GM23338 (cell line): ENCODE measurements around the gene APOC1. TPM values are rescaled to one million over a fixed set of nuclear protein-coding genes. Genes with fewer than 3 reads are reported as not detected.

Experiments
- ATAC-seq: fragments of 200-7000 bp; cut with Tn5 transposase; 3 replicates; pipeline ENCODE4 v1.9.1; 2020
- DNase-seq: peaks from one replicate; pipeline ENCODE4 v3.0.0-alpha.2; 2015; ENCODE audit warnings: low spot score
- H2AFZ ChIP-seq: fragments of 200-600 bp; sonication (generic); 2 replicates; pipeline ENCODE4 v1.8.0; 2016; ENCODE audit warnings: antibody characterized with exemption, mild to moderate bottlenecking, moderate library complexity
- H3F3A ChIP-seq: fragments of 200-600 bp; sonication (generic); replicated peaks from 2 replicates; pipeline ENCODE4 v1.8.0; 2017; ENCODE audit warnings: antibody characterized with exemption, mixed run types, low read depth
- H3K27ac ChIP-seq: fragments of 200-600 bp; sonication (generic); 2 replicates; pipeline ENCODE4 v1.6.1; 2016; ENCODE audit warnings: low read depth
- H3K27me3 ChIP-seq: fragments of 200-600 bp; sonication (generic); 2 replicates; pipeline ENCODE4 v1.8.0; 2016; ENCODE audit warnings: mild to moderate bottlenecking, mixed run types, moderate library complexity; ENCODE audit not compliant: insufficient read depth
- H3K36me3 ChIP-seq: fragments of 200-600 bp; sonication (generic); 2 replicates; pipeline ENCODE4 v1.8.0; 2016; ENCODE audit warnings: mild to moderate bottlenecking; ENCODE audit not compliant: insufficient read depth
- H3K4me1 ChIP-seq: fragments of 200-600 bp; sonication (generic); 2 replicates; pipeline ENCODE4 v1.8.0; 2016; ENCODE audit warnings: mild to moderate bottlenecking, moderate library complexity; ENCODE audit not compliant: insufficient read depth
- H3K4me2 ChIP-seq: fragments of 200-600 bp; sonication (generic); 2 replicates; pipeline ENCODE4 v1.7.1; 2017; ENCODE audit warnings: mixed run types
- H3K4me3 ChIP-seq: fragments of 200-600 bp; sonication (generic); 2 replicates; pipeline ENCODE4 v1.6.1; 2016; ENCODE audit warnings: mixed run types
- H3K79me2 ChIP-seq: fragments of 200-600 bp; sonication (generic); replicated peaks from 2 replicates; pipeline ENCODE4 v1.8.0; 2017; ENCODE audit warnings: mild to moderate bottlenecking; ENCODE audit not compliant: insufficient read depth
- H3K9me2 ChIP-seq: fragments of 200-600 bp; sonication (generic); 2 replicates; pipeline ENCODE4 v1.8.0; 2017; ENCODE audit not compliant: insufficient read depth
- H4K20me1 ChIP-seq: fragments of 200-600 bp; sonication (generic); replicated peaks from 2 replicates; pipeline ENCODE4 v1.8.0; 2017; ENCODE audit warnings: mild to moderate bottlenecking; ENCODE audit not compliant: insufficient read depth
- H3K27ac Mint-ChIP-seq: 2 replicates; pipeline ENCODE4 v1.8.0; 2020; ENCODE audit warnings: inconsistent platforms, mild to moderate bottlenecking, moderate library complexity, mixed read lengths
- H3K27me3 Mint-ChIP-seq: 3 replicates; pipeline ENCODE4 v1.8.0; 2022; ENCODE audit warnings: low read depth, mild to moderate bottlenecking, moderate library complexity, mixed read lengths, inconsistent platforms; ENCODE audit not compliant: insufficient read depth, poor library complexity
- H3K36me3 Mint-ChIP-seq: 3 replicates; pipeline ENCODE4 v1.8.0; 2021; ENCODE audit warnings: low read depth, mild to moderate bottlenecking, inconsistent platforms, moderate library complexity, mixed read lengths
- H3K4me1 Mint-ChIP-seq: 3 replicates; pipeline ENCODE4 v1.8.0; 2020; ENCODE audit warnings: mild to moderate bottlenecking, inconsistent platforms, mixed read lengths
- H3K4me3 Mint-ChIP-seq: 3 replicates; pipeline ENCODE4 v1.8.0; 2021; ENCODE audit warnings: moderate library complexity, mild to moderate bottlenecking, inconsistent platforms, mixed read lengths
- H3K9me3 Mint-ChIP-seq: 3 replicates; pipeline ENCODE4 v1.8.0; 2020; ENCODE audit warnings: moderate library complexity, mild to moderate bottlenecking, inconsistent platforms, mixed read lengths
- CREB1 ChIP-seq: fragments of 250-450 bp; sonication (Bioruptor Pico); IDR thresholded peaks from 2 replicates; pipeline ENCODE4 v1.5.0; 2020; ENCODE audit warnings: low read depth, mild to moderate bottlenecking, moderate library complexity
- EZH2 ChIP-seq: fragments of 200-600 bp; sonication (generic); IDR thresholded peaks from one replicate; pipeline ENCODE4 v1.8.0; 2017; ENCODE audit warnings: antibody characterized with exemption, mild to moderate bottlenecking, low read depth; ENCODE audit not compliant: unreplicated experiment
- EZH2phosphoT487 ChIP-seq: fragments of 200-600 bp; sonication (generic); IDR thresholded peaks from one replicate; pipeline ENCODE4 v1.8.1; 2018; ENCODE audit warnings: antibody characterized with exemption; ENCODE audit not compliant: unreplicated experiment
- JUNB ChIP-seq: IDR thresholded peaks from one replicate; pipeline ENCODE4 v1.6.1; 2016; ENCODE audit warnings: antibody characterized with exemption; ENCODE audit not compliant: unreplicated experiment
- NANOG ChIP-seq: IDR thresholded peaks from 2 replicates; pipeline ENCODE4 v1.6.1; 2016; ENCODE audit warnings: antibody characterized with exemption, borderline replicate concordance
- POLR2AphosphoS5 ChIP-seq: IDR thresholded peaks from 2 replicates; pipeline ENCODE4 v1.6.1; 2016; ENCODE audit warnings: antibody characterized with exemption, low read depth
- STAT1 ChIP-seq: IDR thresholded peaks from one replicate; pipeline ENCODE4 v1.6.1; 2016; ENCODE audit warnings: antibody characterized with exemption; ENCODE audit not compliant: unreplicated experiment
- ZNF114 ChIP-seq: fragments of 250-450 bp; sonication (Bioruptor Pico); IDR thresholded peaks from 2 replicates; pipeline ENCODE4 v1.5.0; 2020; ENCODE audit warnings: mild to moderate bottlenecking, moderate library complexity
- ZNF331 ChIP-seq: fragments of 250-450 bp; sonication (Bioruptor Pico); IDR thresholded peaks from 2 replicates; pipeline ENCODE4 v1.5.0; 2020; ENCODE audit warnings: low read depth, mild to moderate bottlenecking, moderate library complexity
- polyA plus RNA-seq: library from polyadenylated mRNA; unstranded; fragments of >200 nt; fragmentation: Nextera tagmentation; extraction: Ambion mirVana; gene quantifications from 2 replicates; pipeline ENCODE4 v1.2.1, GENCODE V29; 2016
- total RNA-seq: library from RNA; depleted of rRNA; stranded (reverse); fragments of >200 nt; shearing (Covaris generic); gene quantifications from 2 replicates; pipeline ENCODE4 v1.2.3, GENCODE V29; 2014
- TF ChIP-seq, protein P1 (sequence below): fragments of 250-450 bp; sonication (Bioruptor Pico); IDR thresholded peaks from 2 replicates; pipeline ENCODE4 v1.5.0; 2020; ENCODE audit warnings: mild to moderate bottlenecking, moderate library complexity
- TF ChIP-seq, protein P2 (sequence below), 2 experiments: fragments of 200-600 bp in 1 of 2; sonication (generic) in 1 of 2; conservative IDR thresholded peaks; 2 replicates each; pipeline versions ENCODE4 v1.5.1 to v1.6.1; 2016 to 2017; ENCODE audit warnings: antibody characterized with exemption in 2 of 2, low read depth in 2 of 2, mild to moderate bottlenecking in 2 of 2, moderate library complexity in 1 of 2
- TF ChIP-seq, protein P3 (sequence below): IDR thresholded peaks from one replicate; pipeline ENCODE4 v1.6.1; 2018; ENCODE audit warnings: antibody characterized with exemption; ENCODE audit not compliant: unreplicated experiment
- TF ChIP-seq, protein P4 (sequence below): IDR thresholded peaks from 2 replicates; pipeline ENCODE4 v1.6.1; 2016; ENCODE audit warnings: antibody characterized with exemption

Gene APOC1
- total and polyA plus RNA-seq, 2 experiments from 2014 or later = 26.8 to 221 TPM

DNA sequence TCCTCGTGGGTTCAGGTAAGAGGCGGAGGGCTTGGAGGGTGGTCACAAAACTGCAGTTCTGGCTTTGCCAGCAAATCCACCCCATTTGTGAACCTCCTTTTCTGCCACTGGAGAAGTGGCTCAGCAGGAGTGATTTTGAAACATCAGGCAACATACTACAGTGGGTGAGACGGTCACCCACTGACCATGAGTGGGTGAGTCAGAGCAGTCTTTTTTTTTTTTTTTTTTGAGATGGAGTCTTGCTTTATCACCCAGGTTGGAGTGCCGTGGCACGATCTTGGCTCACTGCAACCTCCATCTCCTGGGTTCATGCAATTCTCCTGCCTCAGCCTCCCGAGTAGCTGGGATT lies 20.4 kb upstream of the APOC1 start:
- H3K27ac ChIP-seq = no peak overlapping the region
- Mint-ChIP-seq H3K4me1 (peaks cover 22% of the 10 kb centered on the region), H3K9me3 (peaks cover 3% of the 10 kb centered on the region; the same call in 2 of the 3 replicates), H3K27me3 (peaks cover 23% of the 10 kb centered on the region), H3K27ac (no peak overlapping the region), H3K36me3 (peaks cover 78% of the 10 kb centered on the region), H3K4me3 (no peak overlapping the region)
- no peak for DNase-seq
- no peak overlapping the region for H3K4me3 ChIP-seq
- peaks cover 45% of the 10 kb centered on the region for H3K79me2 ChIP-seq
- H4K20me1 ChIP-seq = peaks cover 46% of the 10 kb centered on the region
- H3K4me2 ChIP-seq = no peak overlapping the region
- no peaks in the 10 kb centered on the region for H3K27me3 ChIP-seq
- peaks cover 9% of the 10 kb centered on the region; the same call in 1 of the 2 replicates for H3K4me1 ChIP-seq
- H3K36me3 ChIP-seq = peaks cover 43% of the 10 kb centered on the region
- H3K9me2 ChIP-seq = no peaks in the 10 kb centered on the region
- TF ChIP-seq POLR2AphosphoS5 = no peak
- TF ChIP-seq, protein P1, sequence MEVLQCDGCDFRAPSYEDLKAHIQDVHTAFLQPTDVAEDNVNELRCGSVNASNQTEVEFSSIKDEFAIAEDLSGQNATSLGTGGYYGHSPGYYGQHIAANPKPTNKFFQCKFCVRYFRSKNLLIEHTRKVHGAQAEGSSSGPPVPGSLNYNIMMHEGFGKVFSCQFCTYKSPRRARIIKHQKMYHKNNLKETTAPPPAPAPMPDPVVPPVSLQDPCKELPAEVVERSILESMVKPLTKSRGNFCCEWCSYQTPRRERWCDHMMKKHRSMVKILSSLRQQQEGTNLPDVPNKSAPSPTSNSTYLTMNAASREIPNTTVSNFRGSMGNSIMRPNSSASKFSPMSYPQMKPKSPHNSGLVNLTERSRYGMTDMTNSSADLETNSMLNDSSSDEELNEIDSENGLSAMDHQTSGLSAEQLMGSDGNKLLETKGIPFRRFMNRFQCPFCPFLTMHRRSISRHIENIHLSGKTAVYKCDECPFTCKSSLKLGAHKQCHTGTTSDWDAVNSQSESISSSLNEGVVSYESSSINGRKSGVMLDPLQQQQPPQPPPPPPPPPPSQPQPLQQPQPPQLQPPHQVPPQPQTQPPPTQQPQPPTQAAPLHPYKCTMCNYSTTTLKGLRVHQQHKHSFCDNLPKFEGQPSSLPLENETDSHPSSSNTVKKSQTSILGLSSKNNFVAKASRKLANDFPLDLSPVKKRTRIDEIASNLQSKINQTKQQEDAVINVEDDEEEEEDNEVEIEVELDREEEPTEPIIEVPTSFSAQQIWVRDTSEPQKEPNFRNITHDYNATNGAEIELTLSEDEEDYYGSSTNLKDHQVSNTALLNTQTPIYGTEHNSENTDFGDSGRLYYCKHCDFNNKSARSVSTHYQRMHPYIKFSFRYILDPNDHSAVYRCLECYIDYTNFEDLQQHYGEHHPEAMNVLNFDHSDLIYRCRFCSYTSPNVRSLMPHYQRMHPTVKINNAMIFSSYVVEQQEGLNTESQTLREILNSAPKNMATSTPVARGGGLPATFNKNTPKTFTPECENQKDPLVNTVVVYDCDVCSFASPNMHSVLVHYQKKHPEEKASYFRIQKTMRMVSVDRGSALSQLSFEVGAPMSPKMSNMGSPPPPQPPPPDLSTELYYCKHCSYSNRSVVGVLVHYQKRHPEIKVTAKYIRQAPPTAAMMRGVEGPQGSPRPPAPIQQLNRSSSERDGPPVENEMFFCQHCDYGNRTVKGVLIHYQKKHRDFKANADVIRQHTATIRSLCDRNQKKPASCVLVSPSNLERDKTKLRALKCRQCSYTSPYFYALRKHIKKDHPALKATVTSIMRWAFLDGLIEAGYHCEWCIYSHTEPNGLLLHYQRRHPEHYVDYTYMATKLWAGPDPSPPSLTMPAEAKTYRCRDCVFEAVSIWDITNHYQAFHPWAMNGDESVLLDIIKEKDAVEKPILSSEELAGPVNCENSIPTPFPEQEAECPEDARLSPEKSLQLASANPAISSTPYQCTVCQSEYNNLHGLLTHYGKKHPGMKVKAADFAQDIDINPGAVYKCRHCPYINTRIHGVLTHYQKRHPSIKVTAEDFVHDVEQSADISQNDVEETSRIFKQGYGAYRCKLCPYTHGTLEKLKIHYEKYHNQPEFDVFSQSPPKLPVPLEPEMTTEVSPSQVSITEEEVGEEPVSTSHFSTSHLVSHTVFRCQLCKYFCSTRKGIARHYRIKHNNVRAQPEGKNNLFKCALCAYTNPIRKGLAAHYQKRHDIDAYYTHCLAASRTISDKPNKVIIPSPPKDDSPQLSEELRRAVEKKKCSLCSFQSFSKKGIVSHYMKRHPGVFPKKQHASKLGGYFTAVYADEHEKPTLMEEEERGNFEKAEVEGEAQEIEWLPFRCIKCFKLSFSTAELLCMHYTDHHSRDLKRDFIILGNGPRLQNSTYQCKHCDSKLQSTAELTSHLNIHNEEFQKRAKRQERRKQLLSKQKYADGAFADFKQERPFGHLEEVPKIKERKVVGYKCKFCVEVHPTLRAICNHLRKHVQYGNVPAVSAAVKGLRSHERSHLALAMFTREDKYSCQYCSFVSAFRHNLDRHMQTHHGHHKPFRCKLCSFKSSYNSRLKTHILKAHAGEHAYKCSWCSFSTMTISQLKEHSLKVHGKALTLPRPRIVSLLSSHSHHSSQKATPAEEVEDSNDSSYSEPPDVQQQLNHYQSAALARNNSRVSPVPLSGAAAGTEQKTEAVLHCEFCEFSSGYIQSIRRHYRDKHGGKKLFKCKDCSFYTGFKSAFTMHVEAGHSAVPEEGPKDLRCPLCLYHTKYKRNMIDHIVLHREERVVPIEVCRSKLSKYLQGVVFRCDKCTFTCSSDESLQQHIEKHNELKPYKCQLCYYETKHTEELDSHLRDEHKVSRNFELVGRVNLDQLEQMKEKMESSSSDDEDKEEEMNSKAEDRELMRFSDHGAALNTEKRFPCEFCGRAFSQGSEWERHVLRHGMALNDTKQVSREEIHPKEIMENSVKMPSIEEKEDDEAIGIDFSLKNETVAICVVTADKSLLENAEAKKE = no peak
- no peak for TF ChIP-seq CREB1 (CRISPR knock-in tag)
- no peak for TF ChIP-seq ZNF114 (CRISPR knock-in tag)
- TF ChIP-seq, protein P2, sequence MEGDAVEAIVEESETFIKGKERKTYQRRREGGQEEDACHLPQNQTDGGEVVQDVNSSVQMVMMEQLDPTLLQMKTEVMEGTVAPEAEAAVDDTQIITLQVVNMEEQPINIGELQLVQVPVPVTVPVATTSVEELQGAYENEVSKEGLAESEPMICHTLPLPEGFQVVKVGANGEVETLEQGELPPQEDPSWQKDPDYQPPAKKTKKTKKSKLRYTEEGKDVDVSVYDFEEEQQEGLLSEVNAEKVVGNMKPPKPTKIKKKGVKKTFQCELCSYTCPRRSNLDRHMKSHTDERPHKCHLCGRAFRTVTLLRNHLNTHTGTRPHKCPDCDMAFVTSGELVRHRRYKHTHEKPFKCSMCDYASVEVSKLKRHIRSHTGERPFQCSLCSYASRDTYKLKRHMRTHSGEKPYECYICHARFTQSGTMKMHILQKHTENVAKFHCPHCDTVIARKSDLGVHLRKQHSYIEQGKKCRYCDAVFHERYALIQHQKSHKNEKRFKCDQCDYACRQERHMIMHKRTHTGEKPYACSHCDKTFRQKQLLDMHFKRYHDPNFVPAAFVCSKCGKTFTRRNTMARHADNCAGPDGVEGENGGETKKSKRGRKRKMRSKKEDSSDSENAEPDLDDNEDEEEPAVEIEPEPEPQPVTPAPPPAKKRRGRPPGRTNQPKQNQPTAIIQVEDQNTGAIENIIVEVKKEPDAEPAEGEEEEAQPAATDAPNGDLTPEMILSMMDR (conservative IDR thresholded peaks at IDR 0.05; ENCODE audit: low read depth in 2 of 2) = no peak
- no peak for TF ChIP-seq EZH2phosphoT487
- TF ChIP-seq, protein P3, sequence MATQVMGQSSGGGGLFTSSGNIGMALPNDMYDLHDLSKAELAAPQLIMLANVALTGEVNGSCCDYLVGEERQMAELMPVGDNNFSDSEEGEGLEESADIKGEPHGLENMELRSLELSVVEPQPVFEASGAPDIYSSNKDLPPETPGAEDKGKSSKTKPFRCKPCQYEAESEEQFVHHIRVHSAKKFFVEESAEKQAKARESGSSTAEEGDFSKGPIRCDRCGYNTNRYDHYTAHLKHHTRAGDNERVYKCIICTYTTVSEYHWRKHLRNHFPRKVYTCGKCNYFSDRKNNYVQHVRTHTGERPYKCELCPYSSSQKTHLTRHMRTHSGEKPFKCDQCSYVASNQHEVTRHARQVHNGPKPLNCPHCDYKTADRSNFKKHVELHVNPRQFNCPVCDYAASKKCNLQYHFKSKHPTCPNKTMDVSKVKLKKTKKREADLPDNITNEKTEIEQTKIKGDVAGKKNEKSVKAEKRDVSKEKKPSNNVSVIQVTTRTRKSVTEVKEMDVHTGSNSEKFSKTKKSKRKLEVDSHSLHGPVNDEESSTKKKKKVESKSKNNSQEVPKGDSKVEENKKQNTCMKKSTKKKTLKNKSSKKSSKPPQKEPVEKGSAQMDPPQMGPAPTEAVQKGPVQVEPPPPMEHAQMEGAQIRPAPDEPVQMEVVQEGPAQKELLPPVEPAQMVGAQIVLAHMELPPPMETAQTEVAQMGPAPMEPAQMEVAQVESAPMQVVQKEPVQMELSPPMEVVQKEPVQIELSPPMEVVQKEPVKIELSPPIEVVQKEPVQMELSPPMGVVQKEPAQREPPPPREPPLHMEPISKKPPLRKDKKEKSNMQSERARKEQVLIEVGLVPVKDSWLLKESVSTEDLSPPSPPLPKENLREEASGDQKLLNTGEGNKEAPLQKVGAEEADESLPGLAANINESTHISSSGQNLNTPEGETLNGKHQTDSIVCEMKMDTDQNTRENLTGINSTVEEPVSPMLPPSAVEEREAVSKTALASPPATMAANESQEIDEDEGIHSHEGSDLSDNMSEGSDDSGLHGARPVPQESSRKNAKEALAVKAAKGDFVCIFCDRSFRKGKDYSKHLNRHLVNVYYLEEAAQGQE = no peak
- TF ChIP-seq NANOG = no peak
- TF ChIP-seq EZH2 = no peak
- TF ChIP-seq, protein P4, sequence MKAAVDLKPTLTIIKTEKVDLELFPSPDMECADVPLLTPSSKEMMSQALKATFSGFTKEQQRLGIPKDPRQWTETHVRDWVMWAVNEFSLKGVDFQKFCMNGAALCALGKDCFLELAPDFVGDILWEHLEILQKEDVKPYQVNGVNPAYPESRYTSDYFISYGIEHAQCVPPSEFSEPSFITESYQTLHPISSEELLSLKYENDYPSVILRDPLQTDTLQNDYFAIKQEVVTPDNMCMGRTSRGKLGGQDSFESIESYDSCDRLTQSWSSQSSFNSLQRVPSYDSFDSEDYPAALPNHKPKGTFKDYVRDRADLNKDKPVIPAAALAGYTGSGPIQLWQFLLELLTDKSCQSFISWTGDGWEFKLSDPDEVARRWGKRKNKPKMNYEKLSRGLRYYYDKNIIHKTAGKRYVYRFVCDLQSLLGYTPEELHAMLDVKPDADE = no peak
- no peak for TF ChIP-seq STAT1
- no peak for TF ChIP-seq ZNF331 (CRISPR knock-in tag)
- TF ChIP-seq JUNB = no peak
- H3F3A ChIP-seq = peaks cover 29% of the 10 kb centered on the region
- no peak for ATAC-seq
- H2AFZ ChIP-seq = no peak overlapping the region
